Measurements from ENCODE around the gene SOX1.

Gene SOX1

GRCh38 chr13:112073245-112074138 lies 6.5 kb downstream of the SOX1 start:
- DNase-seq = no peak

- DNase-seq = no peak
Measured at GRCh38 chr13:112074139-112074865, 7.4 kb downstream of the SOX1 start.

GRCh38 chr13:112077729-112078128 lies 10.8 kb downstream of the SOX1 start:
- DNase-seq = no peak

GRCh38 chr13:112078216-112078615 lies 11.3 kb downstream of the SOX1 start:
- no peak for DNase-seq

GRCh38 chr13:112078879-112079531 lies 12.1 kb downstream of the SOX1 start:
- DNase-seq = no peak

GRCh38 chr13:112079696-112080095 lies 12.7 kb downstream of the SOX1 start:
- no peak for DNase-seq

GRCh38 chr13:112083971-112084370 lies 17.0 kb downstream of the SOX1 start:
- DNase-seq = no peak

- DNase-seq = no peak
Measured at GRCh38 chr13:112092453-112092852, 25.5 kb downstream of the SOX1 start.

GRCh38 chr13:112095354-112095753 lies 28.4 kb downstream of the SOX1 start:
- no peak for DNase-seq

- no peak for DNase-seq
Measured at GRCh38 chr13:112096959-112097358, 30.0 kb downstream of the SOX1 start.

- no peak for DNase-seq
Measured at GRCh38 chr13:112097770-112098169, 30.8 kb downstream of the SOX1 start.

- no peak for DNase-seq
Measured at GRCh38 chr13:112098699-112099098, 31.8 kb downstream of the SOX1 start.

- no peak for DNase-seq
Measured at GRCh38 chr13:112101360-112101930, 34.5 kb downstream of the SOX1 start.

GRCh38 chr13:112102243-112102642 lies 35.3 kb downstream of the SOX1 start:
- DNase-seq = no peak

- no peak for DNase-seq
Measured at GRCh38 chr13:112103260-112103838, 36.4 kb downstream of the SOX1 start.

GRCh38 chr13:112103961-112104880 lies 37.3 kb downstream of the SOX1 start:
- DNase-seq = no peak

GRCh38 chr13:112104881-112105234 lies 37.9 kb downstream of the SOX1 start:
- DNase-seq = no peak

GRCh38 chr13:112105244-112105681 lies 38.3 kb downstream of the SOX1 start:
- no peak for DNase-seq

GRCh38 chr13:112105892-112106291 lies 38.9 kb downstream of the SOX1 start:
- DNase-seq = no peak

- DNase-seq = no peak
Measured at GRCh38 chr13:112106478-112107141, 39.7 kb downstream of the SOX1 start.

GRCh38 chr13:112107289-112107688 lies 40.3 kb downstream of the SOX1 start:
- no peak for DNase-seq
